Activated naive CD8-positive, alpha-beta T cell treated with anti-CD3 and anti-CD28 coated beads, Interleukin-2, amount 10 ng/mL, durations not matched to agents 7 days and 5 days (primary cell): ENCODE measurements around the gene CYTH1. TPM values are rescaled to one million over a fixed set of nuclear protein-coding genes. Genes with fewer than 3 reads are reported as not detected.

Experiments used
- ATAC-seq: fragments of 150-1000 bp; cut with Tn5 transposase; one replicate; pipeline ENCODE4 v1.10.0; 2021; ENCODE audit warnings: low read depth, moderate library complexity
- POLR2A ChIA-PET: fragments of 350-600 bp; sonication (Branson Sonifier 250); formaldehyde crosslinking; loops from one replicate; lab custom pipeline; 2021; ENCODE audit warnings: antibody characterized with exemption; lab: Charles Lee
- DNase-seq: peaks from one replicate; pipeline ENCODE4 v3.0.0; 2021
- H3K27ac Mint-ChIP-seq: one replicate; pipeline ENCODE4 v1.8.0; 2022; ENCODE audit warnings: mild to moderate bottlenecking, mixed read lengths
- H3K27me3 Mint-ChIP-seq: one replicate; pipeline ENCODE4 v1.8.0; 2022; ENCODE audit warnings: mild to moderate bottlenecking, moderate library complexity, mixed read lengths
- H3K36me3 Mint-ChIP-seq: one replicate; pipeline ENCODE4 v1.8.0; 2021; ENCODE audit warnings: mild to moderate bottlenecking, mixed read lengths
- H3K4me1 Mint-ChIP-seq: one replicate; pipeline ENCODE4 v1.8.0; 2021; ENCODE audit warnings: mixed read lengths
- H3K4me3 Mint-ChIP-seq: one replicate; pipeline ENCODE4 v1.8.0; 2022; ENCODE audit warnings: mild to moderate bottlenecking, moderate library complexity, mixed read lengths
- H3K9me3 Mint-ChIP-seq: one replicate; pipeline ENCODE4 v1.8.0; 2021; ENCODE audit warnings: mixed read lengths
- total RNA-seq, 2 experiments: library from RNA; stranded (reverse); gene quantifications; one replicate each; pipeline ENCODE4 v1.2.3, GENCODE V29; 2021

Gene CYTH1
- total RNA-seq, 2 experiments from 2014 or later, result 180 to 200 TPM

GRCh38 chr17:78722246-78722761 lies 59.8 kb downstream of the CYTH1 start:
- DNase-seq (no peak), ATAC-seq (no peak)
- Mint-ChIP-seq H3K9me3 (no peaks in the 10 kb centered on the region), H3K4me3 (no peak overlapping the region), H3K27me3 (no peaks in the 10 kb centered on the region), H3K4me1 (peaks cover 75% of the 10 kb centered on the region), H3K27ac (peak overlapping the region; percentile 42), H3K36me3 (peaks cover 8% of the 10 kb centered on the region)
- POLR2A ChIA-PET, result interaction anchor here (1.1 to 1.6 kb wide), 2 partner anchors 14 to 47 kb away, joined by 3 to 4 read pairs; no protein-coding TSS in a partner anchor

DNA sequence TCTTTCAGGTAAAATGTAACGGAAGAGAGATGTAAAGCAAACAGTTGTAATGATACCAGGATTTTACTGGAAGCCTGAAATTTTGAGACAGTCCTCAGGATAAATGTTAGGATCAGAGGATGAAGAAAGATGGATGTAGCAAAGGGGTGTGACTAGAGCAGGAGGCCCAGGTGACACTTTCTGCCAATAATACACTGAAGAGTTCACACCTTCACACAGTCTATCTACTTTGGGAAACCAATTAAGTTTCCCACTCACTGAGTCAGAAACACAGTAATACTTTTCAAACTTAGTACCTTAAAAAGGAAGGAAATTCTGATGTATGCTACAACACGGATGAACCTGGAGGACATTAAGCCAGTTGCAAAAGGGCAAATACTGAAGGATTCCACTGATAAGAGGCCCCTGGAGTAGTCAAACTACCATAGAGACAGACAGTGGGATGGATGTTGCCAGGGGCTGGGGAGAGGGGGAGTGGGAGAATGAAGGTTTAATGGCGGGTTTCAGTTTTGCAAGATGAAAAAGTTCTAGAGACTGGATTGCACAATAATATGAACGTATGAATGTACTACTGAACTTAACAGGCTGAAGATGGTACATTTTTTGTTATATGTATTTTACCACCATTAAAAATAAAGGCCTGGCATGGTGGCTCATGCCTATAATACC lies 62.3 kb downstream of the CYTH1 start:
- H3K4me1 Mint-ChIP-seq, result peaks cover 69% of the 10 kb centered on the region
- peaks cover 3% of the 10 kb centered on the region for H3K36me3 Mint-ChIP-seq
- peak overlapping the region; percentile 8 for H3K4me3 Mint-ChIP-seq
- no peak for DNase-seq
- POLR2A ChIA-PET, result interaction anchor here (0.6 to 1.0 kb wide), 2 partner anchors 13 to 60 kb away, joined by 3 to 4 read pairs; no protein-coding TSS in a partner anchor
- ATAC-seq, result no peak
- no peaks in the 10 kb centered on the region for H3K9me3 Mint-ChIP-seq
- H3K27ac Mint-ChIP-seq, result peak overlapping the region; percentile 4
- H3K27me3 Mint-ChIP-seq, result no peaks in the 10 kb centered on the region

GRCh38 chr17:78718575-78719208 lies 63.4 kb downstream of the CYTH1 start:
- POLR2A ChIA-PET, result interaction anchor here (0.6 to 1.9 kb wide), 3 partner anchors 16 to 61 kb away, joined by 3 to 7 read pairs (median 3); no protein-coding TSS in a partner anchor
- no peaks in the 10 kb centered on the region for H3K27me3 Mint-ChIP-seq
- ATAC-seq, result no peak
- peaks cover 66% of the 10 kb centered on the region for H3K4me1 Mint-ChIP-seq
- H3K27ac Mint-ChIP-seq, result peak overlapping the region; percentile 66
- no peak overlapping the region for H3K4me3 Mint-ChIP-seq
- H3K9me3 Mint-ChIP-seq, result no peaks in the 10 kb centered on the region
- peaks cover 3% of the 10 kb centered on the region for H3K36me3 Mint-ChIP-seq
- no peak for DNase-seq

DNA sequence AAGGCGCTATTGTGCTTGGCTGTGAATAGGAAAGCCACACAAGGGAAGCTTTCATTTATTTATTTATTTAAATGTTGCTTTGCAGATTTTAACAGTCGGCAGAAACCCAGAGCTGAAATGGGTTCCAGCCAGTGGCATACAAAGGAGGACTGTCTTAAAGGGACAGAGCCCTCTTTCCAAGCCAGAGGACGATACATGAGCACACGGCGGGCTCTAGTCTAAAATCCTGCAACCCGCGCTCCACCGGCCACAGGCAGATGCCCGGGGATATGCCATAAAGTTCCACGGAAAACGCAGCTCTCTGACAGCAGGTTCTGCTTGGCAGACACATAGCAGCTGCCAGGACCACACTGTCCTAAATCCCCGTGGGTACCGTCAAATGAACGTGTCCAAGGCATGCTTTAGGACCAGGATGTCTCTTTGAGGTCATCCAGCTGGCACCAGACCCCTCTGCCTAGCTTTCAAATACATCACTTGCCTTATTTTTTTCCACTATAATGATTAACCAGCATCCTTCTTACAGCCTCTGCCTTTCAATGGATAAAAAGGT lies 64.6 kb downstream of the CYTH1 start:
- no peak for DNase-seq
- Mint-ChIP-seq H3K27me3 (no peaks in the 10 kb centered on the region), H3K9me3 (no peaks in the 10 kb centered on the region), H3K4me1 (peaks cover 65% of the 10 kb centered on the region), H3K36me3 (peaks cover 3% of the 10 kb centered on the region), H3K27ac (peak overlapping the region; percentile 66), H3K4me3 (peak overlapping the region; percentile 30)
- no peak for ATAC-seq
- POLR2A ChIA-PET, result interaction anchor here (0.8 to 1.9 kb wide), 3 partner anchors 8 to 124 kb away, joined by 3 to 7 read pairs (median 3); no protein-coding TSS in a partner anchor

- Mint-ChIP-seq H3K4me3 (peak overlapping the region; percentile 17), H3K27me3 (no peaks in the 10 kb centered on the region), H3K36me3 (peaks cover 4% of the 10 kb centered on the region), H3K9me3 (no peaks in the 10 kb centered on the region), H3K27ac (peak overlapping the region; percentile 17), H3K4me1 (peaks cover 62% of the 10 kb centered on the region)
- DNase-seq (no peak), ATAC-seq (no peak)
- POLR2A ChIA-PET, result interaction anchor here (0.8 to 1.9 kb wide), 3 partner anchors 9 to 124 kb away, joined by 3 to 7 read pairs (median 3); no protein-coding TSS in a partner anchor
Measured at GRCh38 chr17:78716814-78717393, 65.2 kb downstream of the CYTH1 start.

- DNase-seq (no peak), ATAC-seq (no peak)
- Mint-ChIP-seq H3K4me1 (peaks cover 65% of the 10 kb centered on the region), H3K9me3 (no peaks in the 10 kb centered on the region), H3K4me3 (peak overlapping the region; percentile 1), H3K27ac (no peak overlapping the region), H3K27me3 (no peaks in the 10 kb centered on the region), H3K36me3 (peaks cover 6% of the 10 kb centered on the region)
- POLR2A ChIA-PET, result interaction anchor here (0.5 to 1.3 kb wide), 3 partner anchors 10 to 30 kb away, joined by 3 to 5 read pairs (median 3); no protein-coding TSS in a partner anchor
Measured at GRCh38 chr17:78716292-78716691, 65.8 kb downstream of the CYTH1 start.

DNA sequence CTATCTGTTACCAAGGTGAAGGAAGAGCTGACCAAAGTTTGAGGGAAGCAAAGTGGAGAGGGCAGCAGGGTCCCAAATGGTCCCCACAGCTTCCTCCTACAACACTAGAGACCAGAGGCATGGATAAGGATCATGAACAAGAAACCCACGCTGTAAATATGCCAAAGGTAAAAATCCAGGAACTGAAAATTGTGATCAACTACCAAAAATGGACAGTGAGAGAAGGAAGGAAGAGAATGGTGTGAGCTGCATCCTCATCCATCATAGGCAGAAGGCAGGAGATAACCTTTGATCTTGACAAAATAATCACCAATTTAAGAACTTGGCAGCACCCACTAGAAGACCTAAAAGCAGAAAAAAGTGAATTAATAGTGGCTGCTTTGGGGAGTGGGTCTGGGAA lies 66.2 kb downstream of the CYTH1 start:
- ATAC-seq, result no peak
- H3K4me1 Mint-ChIP-seq, result peaks cover 64% of the 10 kb centered on the region
- POLR2A ChIA-PET, result interaction anchor here (0.5 to 1.0 kb wide), 4 partner anchors 13 to 67 kb away, joined by 3 to 5 read pairs (median 3); no protein-coding TSS in a partner anchor
- no peaks in the 10 kb centered on the region for H3K9me3 Mint-ChIP-seq
- peaks cover 6% of the 10 kb centered on the region for H3K36me3 Mint-ChIP-seq
- H3K4me3 Mint-ChIP-seq, result peak overlapping the region; percentile 56
- no peaks in the 10 kb centered on the region for H3K27me3 Mint-ChIP-seq
- peak overlapping the region; percentile 64 for H3K27ac Mint-ChIP-seq
- DNase-seq, result no peak

GRCh38 chr17:78715000-78715771 lies 66.9 kb downstream of the CYTH1 start:
- H3K27me3 Mint-ChIP-seq, result no peaks in the 10 kb centered on the region
- DNase-seq (no peak), ATAC-seq (no peak)
- peaks cover 6% of the 10 kb centered on the region for H3K36me3 Mint-ChIP-seq
- H3K4me3 Mint-ChIP-seq, result peak overlapping the region; percentile 56
- no peaks in the 10 kb centered on the region for H3K9me3 Mint-ChIP-seq
- POLR2A ChIA-PET, result interaction anchor here (0.8 to 1.6 kb wide), 5 partner anchors 11 to 70 kb away, joined by 3 to 6 read pairs (median 3); no protein-coding TSS in a partner anchor
- peak overlapping the region; percentile 64 for H3K27ac Mint-ChIP-seq
- H3K4me1 Mint-ChIP-seq, result peaks cover 67% of the 10 kb centered on the region

DNA sequence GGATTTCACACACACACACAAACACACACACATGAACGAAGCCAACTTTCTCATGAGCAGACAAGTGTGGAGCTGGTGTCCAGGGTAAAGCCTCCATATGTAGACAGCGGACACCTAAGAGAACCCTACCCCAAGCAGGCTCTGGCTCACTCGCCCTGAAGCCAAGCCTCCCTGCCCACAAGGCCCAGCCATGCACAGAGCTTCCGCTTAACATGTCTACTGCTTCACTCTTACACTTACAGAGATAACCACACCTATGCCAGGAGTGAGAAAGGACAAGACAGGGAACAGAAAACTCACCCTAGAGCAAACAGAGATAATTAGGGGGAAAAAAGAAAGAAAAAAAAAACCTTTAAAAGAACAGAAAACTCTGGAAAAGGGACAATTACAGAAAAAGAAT lies 67.5 kb downstream of the CYTH1 start:
- POLR2A ChIA-PET, result interaction anchor here (1.1 to 1.6 kb wide), 2 partner anchors 11 to 71 kb away, joined by 3 to 6 read pairs; no protein-coding TSS in a partner anchor
- Mint-ChIP-seq H3K4me3 (peak overlapping the region; percentile 13), H3K27ac (peak overlapping the region; percentile 37), H3K4me1 (peaks cover 67% of the 10 kb centered on the region), H3K9me3 (no peaks in the 10 kb centered on the region), H3K36me3 (peaks cover 6% of the 10 kb centered on the region), H3K27me3 (no peaks in the 10 kb centered on the region)
- peak; percentile 26 for ATAC-seq
- DNase-seq, result no peak

- Mint-ChIP-seq H3K27me3 (no peaks in the 10 kb centered on the region), H3K36me3 (peaks cover 13% of the 10 kb centered on the region), H3K4me1 (peaks cover 59% of the 10 kb centered on the region), H3K4me3 (peak overlapping the region; percentile 47), H3K9me3 (no peaks in the 10 kb centered on the region), H3K27ac (peak overlapping the region; percentile 73)
- POLR2A ChIA-PET, result no interaction called here
- DNase-seq (no peak), ATAC-seq (no peak)
Measured at GRCh38 chr17:78712043-78712442, 70.0 kb downstream of the CYTH1 start.

DNA sequence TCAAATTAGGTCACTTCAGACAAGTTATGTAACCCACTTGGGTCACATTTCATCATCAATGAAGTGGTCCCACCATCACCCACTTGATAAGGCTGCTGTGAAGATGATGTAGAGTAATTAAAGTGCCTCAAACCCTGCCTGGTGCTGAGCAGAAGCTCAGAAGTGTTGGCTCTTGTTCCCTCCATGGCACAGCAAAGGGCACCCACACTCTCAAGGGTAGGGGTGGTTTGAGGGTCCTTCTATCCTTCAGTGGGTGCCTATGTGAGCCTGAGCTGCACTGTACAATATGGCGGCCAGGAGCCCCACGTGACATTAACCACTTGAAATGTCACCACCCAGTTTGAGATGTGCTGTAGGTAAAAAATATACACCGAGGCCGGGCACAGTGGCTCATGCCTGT lies 71.5 kb downstream of the CYTH1 start:
- DNase-seq (no peak), ATAC-seq (no peak)
- peaks cover 12% of the 10 kb centered on the region for H3K36me3 Mint-ChIP-seq
- no peaks in the 10 kb centered on the region for H3K9me3 Mint-ChIP-seq
- peak overlapping the region; percentile 82 for H3K27ac Mint-ChIP-seq
- peak overlapping the region; percentile 69 for H3K4me3 Mint-ChIP-seq
- H3K4me1 Mint-ChIP-seq, result peaks cover 50% of the 10 kb centered on the region
- POLR2A ChIA-PET, result interaction anchor here (0.9 to 1.4 kb wide), 3 partner anchors 25 to 70 kb away, joined by 3 to 4 read pairs (median 4); no protein-coding TSS in a partner anchor
- H3K27me3 Mint-ChIP-seq, result no peaks in the 10 kb centered on the region

- POLR2A ChIA-PET, result interaction anchor here (0.8 to 1.5 kb wide), 8 partner anchors 15 to 71 kb away, joined by 3 to 4 read pairs (median 3); no protein-coding TSS in a partner anchor
- ATAC-seq (no peak), DNase-seq (no peak)
- Mint-ChIP-seq H3K9me3 (no peaks in the 10 kb centered on the region), H3K27ac (peak overlapping the region; percentile 82), H3K4me3 (peak overlapping the region; percentile 69), H3K27me3 (no peaks in the 10 kb centered on the region), H3K36me3 (peaks cover 16% of the 10 kb centered on the region), H3K4me1 (peaks cover 43% of the 10 kb centered on the region)
Measured at GRCh38 chr17:78709751-78710181, 72.3 kb downstream of the CYTH1 start.
